T47D (cell line): Measurements from ENCODE around the gene ADGRL1.
"Not testable (repeated sequence)": the region's sequence is repeated elsewhere in the genome, so short reads cannot be mapped to it uniquely, and the experiment has no call there.

ENCODE experiments used
- DNase-seq, 2 experiments: peaks; one replicate each; pipeline versions ENCODE4 v3.0.0 to v3.0.0-alpha.2; 2011 to 2012; ENCODE audit warnings: low read depth in 1 of 2, low spot score in 1 of 2
- JUND ChIP-seq: IDR thresholded peaks from 2 replicates; pipeline ENCODE4 v1.6.1; 2012; ENCODE audit warnings: low read depth
- in situ Hi-C: cut with HindIII; loops from 2 replicates; pipeline ENCODE4 v1.10.0; 2016; ENCODE audit warnings: low sequenced_read_pairs, low pct_unique_long_range_greater_than_20kb

Gene ADGRL1

GRCh38 chr19:14156971-14157717, 48.8 kb downstream of the ADGRL1 start:
- DNase-seq: no peak
- in situ Hi-C loops: no loop called here
- TF ChIP-seq JUND: no peak

DNA sequence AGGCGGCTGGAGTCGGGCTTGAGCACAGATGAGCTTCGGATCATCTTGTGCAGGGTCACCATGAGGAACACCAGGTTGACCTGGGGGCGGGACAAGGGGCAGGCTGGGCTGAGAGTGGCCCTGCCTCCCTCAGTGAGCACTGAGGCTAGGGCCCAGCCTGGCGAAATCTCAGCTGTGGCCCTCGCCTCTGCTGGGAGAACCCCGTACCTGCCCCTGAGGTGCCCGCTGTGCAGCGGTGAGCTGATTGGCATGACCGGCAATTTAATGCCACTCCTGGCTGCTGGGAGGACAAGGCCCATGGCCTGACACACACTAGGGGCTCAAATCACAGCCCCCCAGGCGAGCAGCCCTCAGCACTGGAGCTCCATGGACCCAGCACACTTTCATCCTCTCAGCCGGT, 49.8 kb downstream of the ADGRL1 start:
- no peak for DNase-seq
- in situ Hi-C loops: no loop called here
- no peak for TF ChIP-seq JUND

DNA sequence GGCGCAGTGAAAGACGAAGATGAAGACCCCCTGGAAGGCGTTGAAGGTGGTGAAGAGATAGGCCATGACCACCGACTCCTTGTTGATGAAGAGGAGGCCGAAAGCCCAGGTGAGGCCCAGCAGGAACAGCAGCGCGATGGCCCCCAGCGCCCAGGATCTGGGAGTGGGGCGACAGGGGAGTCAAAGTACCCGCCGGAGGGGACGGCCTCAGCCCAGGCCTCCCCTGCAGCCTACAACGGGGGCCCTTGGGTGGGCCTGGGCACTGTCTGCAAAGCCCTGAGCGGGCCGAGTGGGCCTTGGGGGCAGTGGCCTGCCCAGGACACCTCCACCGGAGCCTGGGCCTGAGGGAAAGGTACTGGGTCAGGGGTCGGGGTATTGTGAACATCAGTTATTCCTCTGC, 50.6 kb downstream of the ADGRL1 start:
- no peak for TF ChIP-seq JUND
- in situ Hi-C loops: no loop called here
- no peak for DNase-seq

GRCh38 chr19:14152713-14153112, 53.3 kb downstream of the ADGRL1 start:
- in situ Hi-C loops: no loop called here
- DNase-seq: no peak
- TF ChIP-seq JUND: no peak

DNA sequence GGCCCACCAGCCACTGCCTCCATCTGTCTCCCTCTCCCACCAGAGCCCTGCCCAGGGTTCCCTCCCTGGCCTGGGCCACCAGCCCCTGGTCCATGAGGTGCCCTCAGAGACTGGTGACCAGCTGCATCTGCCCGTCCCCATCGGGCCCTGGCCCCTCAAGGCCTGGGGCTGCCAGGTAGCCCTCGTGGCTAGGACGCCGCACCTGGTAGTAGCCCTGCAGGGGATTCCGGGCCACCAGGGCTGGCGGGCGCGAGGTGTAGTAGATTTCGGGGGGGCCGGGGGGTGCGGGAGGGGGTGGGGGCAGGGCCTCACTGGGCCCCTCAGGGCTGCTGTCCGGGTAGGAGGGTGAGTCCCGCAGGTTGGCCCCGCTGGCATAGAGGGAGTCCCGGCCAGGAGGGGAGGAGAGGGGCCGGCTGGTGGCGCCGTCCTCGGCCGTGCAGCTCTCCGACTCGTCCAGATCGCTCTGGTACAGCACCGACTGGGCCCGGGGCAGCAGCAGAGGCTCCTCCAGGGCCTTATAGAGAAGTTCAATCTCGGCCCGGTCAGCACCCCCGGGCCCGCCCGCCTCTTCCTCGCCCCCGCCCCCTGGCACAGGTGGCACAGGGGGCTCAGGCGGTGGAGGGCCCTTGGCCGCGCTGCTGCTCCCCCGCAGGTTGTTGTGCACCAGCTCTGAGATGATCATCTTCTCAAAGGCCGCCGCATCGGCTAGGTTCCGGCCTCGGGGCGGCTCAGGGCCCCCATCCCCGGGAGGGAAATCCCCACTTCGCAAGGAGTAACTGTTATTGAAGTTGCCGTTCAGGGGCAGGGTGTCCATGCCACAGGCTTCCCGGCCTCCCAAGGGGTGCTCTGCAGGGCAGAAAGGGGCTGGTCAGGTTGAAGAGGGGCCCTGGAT, 55.0 kb downstream of the ADGRL1 start:
- TF ChIP-seq JUND: no peak
- in situ Hi-C loops: no loop called here

DNA sequence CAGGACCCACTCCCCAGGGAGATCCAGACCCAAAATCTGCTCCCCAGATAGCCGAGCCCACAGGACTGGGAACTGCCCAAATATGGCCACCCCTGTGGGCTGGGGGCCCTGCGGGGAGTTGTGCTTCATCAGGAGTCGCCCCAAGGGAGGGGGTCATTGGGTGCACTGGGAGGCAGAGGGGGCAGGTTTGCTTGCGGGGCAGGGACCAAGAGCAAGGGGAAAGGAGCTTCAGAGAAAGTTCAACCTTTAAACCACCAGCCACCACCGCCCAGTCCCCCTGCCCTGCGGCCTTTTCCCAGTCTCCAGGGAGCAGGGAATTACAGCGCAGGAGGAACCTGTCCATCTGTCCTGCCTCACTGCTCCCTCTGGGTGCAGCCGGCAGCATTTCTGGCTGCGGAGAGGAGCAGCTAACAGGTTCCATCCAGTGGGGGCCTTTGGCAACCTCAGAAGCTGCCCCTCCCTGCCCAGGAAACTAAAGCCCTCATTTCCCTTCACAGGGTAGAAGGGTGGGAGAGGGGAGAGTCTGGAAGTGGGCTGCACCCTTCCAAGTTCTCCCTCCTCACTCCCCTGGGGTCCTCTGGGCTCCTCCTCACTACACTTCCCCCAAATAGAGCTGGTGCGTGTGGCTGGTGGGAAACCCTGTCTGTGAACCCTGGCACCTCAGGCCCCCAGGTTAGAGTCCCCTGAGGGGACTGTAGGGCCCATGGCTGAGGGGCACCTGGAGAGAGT, 55.8 kb downstream of the ADGRL1 start:
- no peak for DNase-seq
- no peak for TF ChIP-seq JUND
- in situ Hi-C loops: no loop called here

More for the DNA sequence above, 55.0 kb downstream of the ADGRL1 start:
- DNase-seq: no peak

DNA sequence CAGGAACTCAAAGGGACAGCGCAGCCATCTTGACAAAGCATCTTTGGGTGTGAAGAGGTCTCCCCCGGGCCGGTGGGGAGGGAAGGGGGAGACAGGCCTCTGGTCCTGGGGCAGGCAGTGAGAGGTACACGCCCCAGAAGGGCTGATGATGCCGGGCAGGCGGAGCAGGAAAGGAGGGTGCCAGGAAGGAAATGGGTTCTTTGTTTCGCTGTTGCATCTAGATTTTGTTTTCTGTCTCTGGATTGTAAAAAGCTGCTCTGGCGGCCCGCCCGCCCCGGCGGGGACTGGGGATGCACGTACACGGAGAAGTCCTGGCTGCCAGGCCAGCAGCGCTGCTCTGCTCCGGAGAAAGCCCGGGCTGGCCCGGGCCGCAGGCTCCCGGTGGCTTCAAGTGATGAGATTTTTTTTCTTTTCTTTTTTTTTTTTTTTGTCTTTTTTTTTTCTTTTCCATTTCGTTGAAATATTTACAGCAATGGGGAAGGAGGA, 56.4 kb downstream of the ADGRL1 start:
- in situ Hi-C loops: no loop called here
- no peak for TF ChIP-seq JUND
- no peak for DNase-seq

- no peak for TF ChIP-seq JUND
- in situ Hi-C loops: no loop called here
- DNase-seq: no peak
These were observed 57.1 kb downstream of the ADGRL1 start for GRCh38 chr19:14148751-14149410.

DNA sequence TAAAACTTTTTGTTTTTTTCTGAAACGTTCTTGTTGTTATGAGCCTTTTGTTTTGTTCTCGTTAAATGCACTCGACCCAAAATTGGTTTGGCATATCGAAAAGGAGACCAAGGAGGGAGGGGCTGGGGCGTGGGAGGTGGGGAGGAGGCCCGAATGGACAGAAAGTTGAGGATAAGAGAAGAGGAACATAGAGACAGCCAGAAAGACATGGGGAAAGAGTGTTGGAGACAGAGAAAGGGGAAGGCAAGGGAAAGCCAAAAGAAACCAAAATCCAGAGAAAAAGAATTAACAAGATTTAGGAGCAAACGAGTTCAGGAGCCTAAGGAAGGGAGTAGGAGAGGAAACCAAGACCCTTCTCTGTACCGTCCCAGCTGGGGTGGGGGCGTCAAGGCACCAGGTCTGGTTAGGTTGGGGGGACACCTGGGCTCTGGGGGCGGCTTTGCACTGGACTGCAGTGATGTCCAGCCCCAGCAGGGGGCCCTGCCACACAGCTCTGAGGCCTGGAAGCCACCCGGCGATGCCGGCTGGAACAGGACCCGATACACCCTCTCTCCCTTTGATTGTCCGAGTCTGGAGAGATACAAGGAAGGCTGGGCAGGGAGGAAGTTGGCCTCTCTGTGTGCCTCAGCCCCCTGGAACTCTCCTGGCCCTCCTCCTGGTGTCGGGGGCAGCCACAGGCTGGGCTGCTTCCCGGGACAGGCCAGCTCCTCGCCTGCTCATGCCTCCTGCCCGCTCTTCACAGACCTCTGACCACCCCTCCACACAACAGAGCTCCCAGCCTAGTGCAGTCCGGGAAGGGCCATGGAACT, 58.0 kb downstream of the ADGRL1 start:
- DNase-seq: peak; percentile 44 to 73
- no peak for TF ChIP-seq JUND
- in situ Hi-C loops: no loop called here

DNA sequence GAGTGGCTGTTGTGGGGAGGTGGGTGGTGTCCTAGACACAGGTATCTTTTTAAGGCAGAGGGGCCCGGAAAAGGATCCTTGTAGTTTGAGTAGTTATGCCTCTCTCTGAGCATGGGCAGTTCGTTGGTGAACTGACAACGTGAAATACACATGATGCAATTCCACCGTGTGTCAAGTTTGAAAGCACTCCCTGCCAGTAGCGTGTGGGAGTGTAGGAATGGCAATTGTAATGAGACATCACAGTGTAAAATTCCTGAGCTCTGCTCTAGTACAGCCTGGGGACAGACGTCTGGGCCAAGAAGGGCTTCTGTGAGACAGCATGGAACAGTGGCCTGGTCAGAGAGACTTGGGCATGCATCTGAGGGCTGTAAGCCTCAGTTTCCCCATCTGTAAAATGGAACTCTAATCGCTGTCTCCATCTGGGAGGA, 59.2 kb downstream of the ADGRL1 start:
- in situ Hi-C loops: no loop called here
- peak in 1 of 2 experiments; percentile 63 for DNase-seq
- TF ChIP-seq JUND: no peak

- not testable (repeated sequence) for DNase-seq
These were observed 59.8 kb downstream of the ADGRL1 start for GRCh38 chr19:14146169-14146568.

DNA sequence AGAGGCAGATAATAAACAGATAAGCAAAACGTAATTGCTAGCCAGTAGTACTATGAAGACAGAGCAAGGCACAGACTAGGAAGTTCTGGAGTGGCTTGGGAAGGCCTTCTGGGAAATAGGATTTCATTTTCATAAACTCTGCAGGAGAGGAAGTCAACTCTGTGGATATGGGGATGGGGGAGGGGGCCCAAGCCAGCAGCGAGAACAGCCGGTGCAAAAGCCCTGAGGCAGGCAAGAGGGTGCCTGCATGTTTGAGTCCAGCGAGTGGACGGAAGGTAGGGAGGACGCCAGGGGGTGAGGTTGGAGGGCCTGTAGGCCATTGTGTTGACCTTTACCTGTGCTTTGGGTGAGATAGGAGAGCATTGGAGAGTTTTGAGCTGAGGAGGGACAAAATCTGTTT, 60.6 kb downstream of the ADGRL1 start:
- in situ Hi-C loops: no loop called here
- no peak for DNase-seq
- no peak for TF ChIP-seq JUND

More at GRCh38 chr19:14146169-14146568, 59.8 kb downstream of the ADGRL1 start:
- in situ Hi-C loops: not testable (repeated sequence)
